Mammary epithelial cell (primary cell): Measurements from ENCODE around the gene SLC16A3.

Source experiments
- EZH2 ChIP-seq: IDR thresholded peaks from 2 replicates; pipeline ENCODE4 v1.6.1; 2012; ENCODE audit warnings: low read length, inconsistent platforms, borderline replicate concordance
- TF ChIP-seq, protein P1 (sequence below), 2 donors: IDR thresholded peaks in 1 of 2; conservative IDR thresholded peaks in 1 of 2; 2 replicates each; pipeline ENCODE4 v1.5.1; 2011 to 2012; ENCODE audit warnings: inconsistent platforms in 2 of 2, low read length in 2 of 2, mild to moderate bottlenecking in 2 of 2, control low read depth in 1 of 2, low read depth in 1 of 2; ENCODE audit not compliant: insufficient read depth in 1 of 2; ENCODE audit errors: extremely low read depth in 1 of 2

DNA sequence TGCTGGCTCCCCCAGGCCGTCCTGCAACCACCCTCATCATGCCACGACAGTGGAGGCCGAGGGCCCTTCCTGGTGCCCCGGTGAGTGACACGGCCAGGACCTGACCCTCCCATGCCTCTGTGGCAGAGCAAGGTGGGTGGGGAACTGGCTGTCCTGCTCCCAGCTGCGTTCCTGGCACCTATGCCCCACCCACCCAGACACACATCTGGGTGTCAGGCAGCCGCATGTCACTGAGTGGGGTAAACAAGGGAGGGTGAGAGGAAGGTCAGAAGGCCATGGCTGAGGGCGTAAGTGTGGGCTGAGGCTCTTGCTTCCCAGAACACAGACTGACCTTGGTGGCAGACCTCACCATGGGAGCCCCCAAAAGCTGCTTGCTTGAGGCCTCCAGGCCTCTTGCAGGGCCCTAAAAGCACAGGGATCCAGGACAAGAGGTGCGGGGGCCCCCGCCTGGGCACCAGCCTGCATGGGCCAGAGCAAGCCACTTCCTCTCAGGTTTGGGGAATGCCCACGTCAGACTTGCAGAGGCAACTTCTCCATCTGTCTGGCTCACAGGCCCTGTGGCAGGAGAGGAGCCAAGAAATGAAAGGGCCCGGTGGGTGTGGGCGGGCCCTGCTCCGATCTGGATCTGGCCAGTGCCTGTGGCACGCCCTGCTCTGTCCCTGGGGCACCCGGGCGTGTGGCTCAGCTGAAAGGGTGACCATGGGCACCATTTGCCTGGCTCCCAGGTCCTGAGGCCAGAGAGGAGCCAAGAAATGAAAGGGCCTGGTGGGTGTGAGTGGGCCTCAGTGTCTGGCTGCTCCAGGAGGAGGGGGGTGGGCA, 12.3 kb upstream of the SLC16A3 start:
- TF ChIP-seq, protein P1, sequence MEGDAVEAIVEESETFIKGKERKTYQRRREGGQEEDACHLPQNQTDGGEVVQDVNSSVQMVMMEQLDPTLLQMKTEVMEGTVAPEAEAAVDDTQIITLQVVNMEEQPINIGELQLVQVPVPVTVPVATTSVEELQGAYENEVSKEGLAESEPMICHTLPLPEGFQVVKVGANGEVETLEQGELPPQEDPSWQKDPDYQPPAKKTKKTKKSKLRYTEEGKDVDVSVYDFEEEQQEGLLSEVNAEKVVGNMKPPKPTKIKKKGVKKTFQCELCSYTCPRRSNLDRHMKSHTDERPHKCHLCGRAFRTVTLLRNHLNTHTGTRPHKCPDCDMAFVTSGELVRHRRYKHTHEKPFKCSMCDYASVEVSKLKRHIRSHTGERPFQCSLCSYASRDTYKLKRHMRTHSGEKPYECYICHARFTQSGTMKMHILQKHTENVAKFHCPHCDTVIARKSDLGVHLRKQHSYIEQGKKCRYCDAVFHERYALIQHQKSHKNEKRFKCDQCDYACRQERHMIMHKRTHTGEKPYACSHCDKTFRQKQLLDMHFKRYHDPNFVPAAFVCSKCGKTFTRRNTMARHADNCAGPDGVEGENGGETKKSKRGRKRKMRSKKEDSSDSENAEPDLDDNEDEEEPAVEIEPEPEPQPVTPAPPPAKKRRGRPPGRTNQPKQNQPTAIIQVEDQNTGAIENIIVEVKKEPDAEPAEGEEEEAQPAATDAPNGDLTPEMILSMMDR (conservative IDR thresholded peaks at IDR 0.05 in 1 of 2, IDR thresholded peaks at IDR 0.05 in 1 of 2; ENCODE audit: extremely low read depth in 1 of 2, insufficient read depth in 1 of 2, low read depth in 1 of 2, low read length in 2 of 2) = peak in 1 of 2 donors; percentile 9
- TF ChIP-seq EZH2 = no peak
